OCI-LY3 (cell line): ENCODE results near the gene RNF187.

Experiments
- H2AFZ ChIP-seq: fragments of 200-600, 300-600 bp; shearing (Covaris generic); 2 replicates; pipeline ENCODE4 v1.6.0; 2014; ENCODE audit warnings: antibody characterized with exemption, low read depth, low read length
- H3K27ac ChIP-seq: fragments of 200-600, 300-600 bp; sonication (generic); 2 replicates; pipeline ENCODE4 v1.5.1; 2014; ENCODE audit warnings: mild to moderate bottlenecking, low read length, moderate library complexity, mixed read lengths
- H3K27me3 ChIP-seq: fragments of 200-600, 300-600 bp; sonication (generic); 2 replicates; pipeline ENCODE4 v1.6.1; 2014; ENCODE audit warnings: low read depth, low read length, mixed read lengths
- H3K36me3 ChIP-seq: fragments of 200-600, 300-600 bp; sonication (generic); replicated peaks from 2 replicates; pipeline ENCODE3; 2014; ENCODE audit warnings: low read depth, low read length, mixed read lengths
- H3K4me1 ChIP-seq: fragments of 300-600, 200-600 bp; sonication (generic); 2 replicates; pipeline ENCODE4 v1.6.1; 2014; ENCODE audit warnings: low read length, mixed read lengths
- H3K4me2 ChIP-seq: fragments of 200-600, 300-600 bp; sonication (generic); 2 replicates; pipeline ENCODE4 v1.6.1; 2014; ENCODE audit warnings: low read length, mixed read lengths
- H3K4me3 ChIP-seq: fragments of 300-600, 200-600 bp; sonication (generic); 2 replicates; pipeline ENCODE4 v1.5.1; 2014; ENCODE audit warnings: antibody characterized with exemption, mild to moderate bottlenecking, low read length, moderate library complexity
- H3K79me2 ChIP-seq: fragments of 300-600, 200-600 bp; shearing (Covaris generic); 2 replicates; pipeline ENCODE4 v1.6.1; 2014; ENCODE audit warnings: mild to moderate bottlenecking, low read length, mixed read lengths
- H3K9ac ChIP-seq: fragments of 300-600, 200-600 bp; shearing (Covaris generic); 2 replicates; pipeline ENCODE4 v1.6.0; 2014; ENCODE audit warnings: mild to moderate bottlenecking, low read length, moderate library complexity
- H3K9me3 ChIP-seq: fragments of 200-600, 300-600 bp; shearing (Covaris generic); 2 replicates; pipeline ENCODE4 v1.6.1; 2014; ENCODE audit warnings: low read length, mixed read lengths; ENCODE audit not compliant: insufficient read depth
- H4K20me1 ChIP-seq: fragments of 200-600, 300-600 bp; sonication (generic); 2 replicates; pipeline ENCODE4 v1.6.1; 2016; ENCODE audit warnings: low read length, mixed read lengths; ENCODE audit not compliant: insufficient read depth
- CTCF ChIP-seq: fragments of 200-600, 300-600 bp; sonication (generic); IDR thresholded peaks from 2 replicates; pipeline ENCODE4 v1.5.1; 2014; ENCODE audit warnings: antibody characterized with exemption, low read length, low read depth
- EZH2phosphoT487 ChIP-seq: fragments of 200-600 bp; shearing (Covaris generic); IDR thresholded peaks from 2 replicates; pipeline ENCODE4 v1.6.1; 2018; ENCODE audit warnings: antibody characterized with exemption, mixed run types, low read depth

RNF187 gene

GRCh38 chr1:228487336-228488124 lies at the start of gene RNF187:
TSS of gene RNF187 (plus strand) at chr1:228487382.
- peak within 1 kb of the TSS; percentile 93 for H3K4me2 ChIP-seq
- H3K36me3 ChIP-seq, result peaks cover 29% of the 10 kb centered on the region
- peak within 1 kb of the TSS; percentile 76 for H2AFZ ChIP-seq
- H4K20me1 ChIP-seq, result peaks cover 14% of the 10 kb centered on the region
- H3K4me1 ChIP-seq, result peaks cover 32% of the 10 kb centered on the region
- peak within 1 kb of the TSS; percentile 92 for H3K4me3 ChIP-seq
- no peaks in the 10 kb centered on the region for H3K9me3 ChIP-seq
- H3K79me2 ChIP-seq, result peaks cover 41% of the 10 kb centered on the region
- H3K27ac ChIP-seq, result peak within 1 kb of the TSS; percentile 71
- no peak for TF ChIP-seq CTCF
- no peak for TF ChIP-seq EZH2phosphoT487
- no peaks in the 10 kb centered on the region for H3K27me3 ChIP-seq
- peak within 1 kb of the TSS; percentile 91 for H3K9ac ChIP-seq

- Histone ChIP-seq H3K4me3 (no peak overlapping the region), H3K27me3 (peaks cover 26% of the 10 kb centered on the region), H3K79me2 (no peaks in the 10 kb centered on the region), H3K4me1 (no peaks in the 10 kb centered on the region), H3K36me3 (no peaks in the 10 kb centered on the region), H3K9ac (no peak overlapping the region), H3K4me2 (no peak overlapping the region), H3K9me3 (no peaks in the 10 kb centered on the region), H4K20me1 (no peaks in the 10 kb centered on the region), H2AFZ (no peak overlapping the region), H3K27ac (no peak overlapping the region)
- TF ChIP-seq EZH2phosphoT487 (no peak), CTCF (no peak)
These were observed 49.7 kb upstream of the RNF187 start for GRCh38 chr1:228437424-228437962.

GRCh38 chr1:228438266-228438665 lies 48.9 kb upstream of the RNF187 start:
- Histone ChIP-seq H3K27ac (no peak overlapping the region), H3K9ac (no peak overlapping the region), H3K4me2 (no peak overlapping the region), H4K20me1 (no peaks in the 10 kb centered on the region), H3K79me2 (no peaks in the 10 kb centered on the region), H3K9me3 (no peaks in the 10 kb centered on the region), H3K4me1 (no peaks in the 10 kb centered on the region), H3K4me3 (no peak overlapping the region), H3K36me3 (no peaks in the 10 kb centered on the region), H3K27me3 (peaks cover 29% of the 10 kb centered on the region), H2AFZ (no peak overlapping the region)
- TF ChIP-seq CTCF (no peak), EZH2phosphoT487 (no peak)

- Histone ChIP-seq H3K27ac (no peak overlapping the region), H3K27me3 (peaks cover 23% of the 10 kb centered on the region), H3K9ac (no peak overlapping the region), H3K36me3 (no peaks in the 10 kb centered on the region), H3K4me3 (no peak overlapping the region), H3K4me2 (no peak overlapping the region), H4K20me1 (no peaks in the 10 kb centered on the region), H3K79me2 (no peaks in the 10 kb centered on the region), H2AFZ (no peak overlapping the region), H3K9me3 (no peaks in the 10 kb centered on the region), H3K4me1 (no peaks in the 10 kb centered on the region)
- TF ChIP-seq EZH2phosphoT487 (no peak), CTCF (no peak)
These were observed 46.3 kb upstream of the RNF187 start for GRCh38 chr1:228440761-228441500.
